ENCODE data around the gene FAT1.

Gene FAT1

GRCh38 chr4:186604124-186604807 is 119.4 kb downstream of the FAT1 start:
- DNase-seq, result no peak

GRCh38 chr4:186602978-186603377 is 120.7 kb downstream of the FAT1 start:
- no peak for DNase-seq

GRCh38 chr4:186599483-186599882 is 124.2 kb downstream of the FAT1 start:
- no peak for DNase-seq

- no peak for DNase-seq
These were observed 125.0 kb downstream of the FAT1 start for GRCh38 chr4:186598686-186599085.

GRCh38 chr4:186596850-186597390 is 126.7 kb downstream of the FAT1 start:
- no peak for DNase-seq

GRCh38 chr4:186596346-186596745 is 127.3 kb downstream of the FAT1 start:
- no peak for DNase-seq

- no peak for DNase-seq
These were observed 130.1 kb downstream of the FAT1 start for GRCh38 chr4:186593587-186593973.

GRCh38 chr4:186592966-186593586 is 130.6 kb downstream of the FAT1 start:
- DNase-seq, result no peak

GRCh38 chr4:186592445-186592844 is 131.2 kb downstream of the FAT1 start:
- no peak for DNase-seq

- DNase-seq, result no peak
These were observed 132.0 kb downstream of the FAT1 start for GRCh38 chr4:186591651-186592050.

- no peak for DNase-seq
These were observed 135.2 kb downstream of the FAT1 start for GRCh38 chr4:186588503-186588902.

GRCh38 chr4:186587416-186588018 is 136.1 kb downstream of the FAT1 start:
- no peak for DNase-seq

- DNase-seq, result no peak
These were observed 137.5 kb downstream of the FAT1 start for GRCh38 chr4:186586205-186586604.

- no peak for DNase-seq
These were observed 138.7 kb downstream of the FAT1 start for GRCh38 chr4:186584912-186585311.

GRCh38 chr4:186581421-186581820 is 142.2 kb downstream of the FAT1 start:
- no peak for DNase-seq

- no peak for DNase-seq
These were observed 143.0 kb downstream of the FAT1 start for GRCh38 chr4:186580669-186581068.

- no peak for DNase-seq
These were observed 153.3 kb downstream of the FAT1 start for GRCh38 chr4:186570193-186570996.

- no peak for DNase-seq
These were observed 154.0 kb downstream of the FAT1 start for GRCh38 chr4:186569533-186570192.

GRCh38 chr4:186566068-186566467 is 157.6 kb downstream of the FAT1 start:
- no peak for DNase-seq

- DNase-seq, result no peak
These were observed 159.9 kb downstream of the FAT1 start for GRCh38 chr4:186563761-186564160.

GRCh38 chr4:186561748-186562147 is 161.9 kb downstream of the FAT1 start:
- DNase-seq, result no peak

GRCh38 chr4:186560647-186561046 is 163.0 kb downstream of the FAT1 start:
- DNase-seq, result no peak

- peak; percentile 46 for DNase-seq
These were observed 166.2 kb downstream of the FAT1 start for GRCh38 chr4:186557486-186557885.

All from NCI-H524 treated with DMSO at 0.1 percent for 48 hours (cell line).